Activated CD4-positive, CD25-positive, alpha-beta regulatory T cell (primary cell): ENCODE data around the gene DOCK2.
"Not testable (repeated sequence)": the region's sequence is repeated elsewhere in the genome, so short reads cannot be mapped to it uniquely, and the experiment has no call there.

Experiments
- DNase-seq, 4 experiments: peaks; one replicate each; lab custom pipeline; 2025; lab: John Stamatoyannopoulos, UW

The DOCK2 gene

DNA sequence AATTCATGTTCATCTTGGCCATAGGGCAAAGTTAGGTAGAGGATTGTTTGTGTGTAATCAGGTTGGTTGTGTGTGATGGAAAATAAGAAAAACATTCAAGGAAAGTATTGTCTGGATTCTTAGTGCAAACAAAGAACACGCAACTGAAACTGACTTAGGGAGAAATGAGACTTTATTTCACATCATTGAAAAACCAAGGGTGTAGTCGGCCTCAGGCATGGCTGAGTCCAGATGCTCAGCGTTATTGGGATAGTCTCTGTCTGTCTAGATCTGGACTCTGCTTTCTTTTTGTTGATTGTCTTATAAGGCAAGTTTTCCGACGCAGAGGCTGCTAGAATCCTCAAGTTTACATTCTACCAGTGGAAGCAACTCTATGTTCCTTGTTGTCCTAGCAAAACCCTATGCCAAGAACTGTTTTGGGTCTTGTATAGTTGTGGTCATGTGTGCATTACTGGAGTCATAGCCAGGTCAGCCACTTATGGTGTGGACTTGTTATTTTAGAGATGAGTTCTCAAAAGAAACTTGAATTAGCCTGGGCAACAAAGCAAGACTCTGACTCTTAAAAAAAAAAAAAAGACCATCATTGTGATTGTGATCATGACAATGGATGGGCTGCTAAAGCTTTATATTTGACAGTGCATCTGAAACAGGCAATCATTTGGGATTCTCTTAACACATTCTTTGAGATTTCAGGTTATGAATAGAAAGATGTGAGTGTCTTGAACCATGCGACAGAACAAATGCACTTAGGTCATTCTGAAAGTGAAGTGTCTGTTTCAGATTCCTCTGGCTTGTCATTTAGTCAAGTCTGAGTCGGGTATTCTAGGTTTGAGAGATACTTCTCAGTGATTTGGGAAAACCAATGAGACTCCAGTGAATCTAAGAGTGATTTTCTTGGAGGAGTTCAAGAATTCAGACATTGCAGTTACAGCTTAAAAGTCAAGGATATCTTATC, 82.6 kb downstream of the DOCK2 start:
- no peak for DNase-seq

DNA sequence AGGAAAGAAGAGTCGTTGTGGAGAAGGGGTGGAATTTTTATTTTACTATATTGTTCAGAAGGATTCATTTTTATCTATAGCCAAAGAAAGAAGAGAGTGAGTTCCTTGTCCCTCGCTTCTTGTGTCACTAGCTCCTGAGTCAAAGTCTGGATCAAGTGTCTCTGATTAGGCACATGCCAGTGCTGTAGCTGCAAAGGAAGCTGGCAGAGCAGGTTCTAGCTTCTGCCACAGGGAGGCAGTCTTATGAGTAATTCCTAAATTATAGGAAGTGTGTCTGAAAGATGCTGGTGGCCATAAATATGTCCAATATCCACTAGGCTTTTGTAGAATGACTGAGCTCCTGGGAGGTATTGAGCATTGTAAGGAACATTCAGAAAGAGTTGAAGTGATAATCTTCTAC, 84.7 kb downstream of the DOCK2 start:
- DNase-seq: no peak

DNA sequence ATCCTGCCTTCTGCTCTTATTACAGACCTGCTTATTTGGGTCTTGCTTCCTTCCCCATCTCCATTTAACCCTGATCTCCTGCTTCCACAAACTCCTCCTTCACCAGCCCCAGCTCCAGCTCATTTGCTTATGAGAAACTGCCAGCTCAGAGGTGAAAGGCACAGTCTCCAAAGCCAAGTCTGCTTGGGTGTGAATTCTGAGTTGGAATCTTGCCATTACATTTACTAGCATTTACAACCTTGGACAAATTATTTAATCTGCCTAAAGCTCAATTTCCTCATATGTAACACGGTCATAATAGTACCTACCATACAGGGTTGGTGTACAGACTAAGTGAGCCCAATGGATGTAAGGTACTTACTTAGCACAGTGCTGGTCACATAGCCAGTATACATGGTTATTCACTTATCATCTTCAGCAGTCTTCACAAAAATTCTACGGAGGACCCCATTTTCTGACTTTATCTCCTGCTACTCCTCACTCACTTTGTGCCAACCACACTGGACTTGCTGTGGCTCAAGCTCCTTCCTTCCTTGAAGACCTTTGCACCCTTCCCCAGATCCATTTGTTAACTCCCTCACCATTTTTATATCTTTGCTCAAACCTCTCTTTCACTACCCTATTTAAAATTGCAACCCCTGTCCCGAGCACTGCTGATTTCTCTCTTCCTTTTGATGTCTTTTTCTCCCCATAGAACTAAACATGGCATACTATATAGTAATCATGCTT, 86.2 kb downstream of the DOCK2 start:
- no peak for DNase-seq

DNA sequence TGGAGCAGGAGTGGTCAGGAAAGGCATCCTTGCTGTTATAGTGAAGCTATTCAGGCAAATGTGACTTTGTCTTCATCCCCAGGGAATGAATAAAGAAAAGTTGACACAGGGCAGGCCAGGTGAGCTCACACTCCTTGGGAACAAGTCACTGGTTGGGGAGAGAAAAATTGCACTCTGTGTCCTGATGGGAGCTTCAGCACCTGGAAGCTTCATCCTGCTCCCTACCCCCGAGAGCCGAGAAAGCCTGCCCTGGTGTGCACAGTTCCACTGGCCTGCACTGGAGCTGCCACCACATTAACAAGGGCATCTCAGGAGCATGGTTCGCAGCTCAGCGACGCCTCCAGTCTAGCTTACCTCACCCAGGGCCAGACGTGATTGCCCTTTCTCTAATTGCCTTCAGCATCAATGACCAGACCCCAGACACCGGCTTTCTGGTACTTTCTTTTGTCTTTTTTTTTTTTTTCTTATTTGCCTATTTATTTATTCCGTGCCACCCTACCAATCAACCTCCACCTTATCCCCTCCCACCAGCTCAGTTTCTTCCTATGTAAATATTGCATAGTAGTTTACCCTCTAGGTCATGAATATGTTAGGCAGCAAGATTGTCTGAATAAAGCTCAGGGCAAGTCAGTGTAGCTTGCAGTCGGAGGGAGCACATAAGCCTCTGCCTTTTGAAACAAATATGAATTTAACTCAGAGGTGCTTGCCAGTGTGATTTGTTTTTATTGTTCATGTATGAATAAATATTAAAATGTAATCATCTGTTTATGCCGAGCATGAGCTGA, 87.4 kb downstream of the DOCK2 start:
- no peak for DNase-seq

DNA sequence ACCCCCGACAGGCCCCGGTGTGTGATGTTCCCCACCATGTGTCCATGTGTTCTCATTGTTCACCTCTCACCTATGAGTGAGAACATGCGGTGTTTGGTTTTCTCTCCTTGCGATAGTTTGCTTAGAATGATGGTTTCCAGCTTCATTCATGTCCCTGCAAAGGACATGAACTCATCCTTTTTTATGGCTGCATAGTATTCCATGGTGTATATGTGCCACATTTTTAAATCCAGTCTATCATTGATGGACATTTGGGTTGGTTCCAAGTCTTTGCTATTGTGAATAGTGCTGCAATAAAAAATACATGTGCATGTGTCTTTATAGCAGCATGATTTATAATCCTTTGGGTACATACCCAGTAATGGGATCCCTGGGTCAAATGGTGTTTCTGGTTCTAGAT, 88.6 kb downstream of the DOCK2 start:
- DNase-seq: not testable (repeated sequence)

DNA sequence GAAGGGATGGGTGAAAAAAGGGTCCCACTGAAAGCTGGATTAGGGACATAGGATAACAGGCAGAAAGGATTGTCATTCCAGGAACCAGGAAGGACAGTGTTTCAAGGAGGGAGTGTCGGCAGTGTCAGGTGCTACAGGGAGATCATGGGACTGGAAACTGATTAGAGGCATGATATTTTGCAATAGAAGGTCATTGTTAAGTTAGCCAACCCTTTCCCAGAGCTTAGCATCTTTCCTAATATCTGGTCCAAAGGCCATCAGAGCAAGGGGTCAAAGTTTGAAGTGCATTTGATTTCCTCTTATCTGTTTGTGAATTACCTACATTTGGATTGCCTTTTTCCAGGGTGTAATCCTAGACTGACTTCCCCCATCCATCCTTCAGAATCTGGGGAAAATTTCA, 91.3 kb downstream of the DOCK2 start:
- no peak for DNase-seq

DNA sequence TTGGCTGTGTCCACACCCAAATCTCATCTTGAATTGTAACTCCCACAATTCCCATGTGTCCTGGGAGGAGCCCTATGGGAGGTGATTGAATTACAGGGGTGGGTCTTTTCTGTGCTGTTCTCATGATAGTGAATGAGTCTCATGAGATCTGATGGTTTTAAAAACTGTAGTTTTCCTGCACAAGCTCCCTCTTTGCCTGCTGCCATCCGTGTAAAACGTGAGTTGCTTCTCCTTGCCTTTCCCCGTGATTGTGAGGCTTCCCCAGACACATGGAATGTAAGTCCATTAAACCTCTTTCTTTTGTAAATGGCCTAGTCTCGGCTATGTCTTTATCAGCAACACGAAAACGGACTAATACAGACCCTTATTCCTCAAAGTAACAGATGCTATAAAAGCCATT, 94.1 kb downstream of the DOCK2 start:
- no peak for DNase-seq

DNA sequence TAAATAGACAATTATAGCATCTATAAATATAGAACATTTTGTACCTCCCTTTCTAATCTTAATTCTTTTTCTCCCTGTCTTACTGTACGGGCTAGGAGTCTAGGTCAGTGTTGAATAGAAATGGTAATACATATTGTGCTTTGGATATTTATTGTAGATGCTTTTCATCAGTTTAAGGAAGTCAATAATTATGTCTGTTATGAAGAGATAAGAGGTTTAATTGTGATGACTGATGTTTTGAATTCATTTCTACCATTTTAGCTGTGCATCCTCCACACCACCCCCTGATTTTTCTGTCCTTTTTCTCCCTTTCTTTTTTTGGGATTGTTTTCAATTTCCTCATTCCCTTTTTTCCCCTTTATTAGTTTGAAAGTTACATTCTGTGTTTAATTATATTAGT, 95.8 kb downstream of the DOCK2 start:
- no peak for DNase-seq

DNA sequence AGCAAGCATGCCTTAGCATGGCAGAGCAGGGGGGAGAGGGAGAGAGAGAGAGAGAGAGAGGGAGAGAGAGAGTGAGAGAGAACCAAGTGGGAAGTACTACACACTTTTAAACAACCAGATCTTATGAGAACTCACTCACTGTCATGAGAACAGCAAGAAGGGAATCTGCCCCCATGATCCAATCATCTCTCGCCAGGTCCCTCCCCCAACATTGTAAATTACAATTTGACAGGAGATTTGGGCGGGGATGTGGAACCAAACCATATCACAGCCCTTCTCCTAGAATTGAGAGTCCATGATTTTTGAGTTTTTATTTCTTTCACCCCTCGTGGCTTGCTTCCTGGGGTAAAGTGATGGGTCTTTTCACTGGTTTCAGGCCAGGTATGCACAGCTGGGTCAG, 98.8 kb downstream of the DOCK2 start:
- no peak for DNase-seq

DNA sequence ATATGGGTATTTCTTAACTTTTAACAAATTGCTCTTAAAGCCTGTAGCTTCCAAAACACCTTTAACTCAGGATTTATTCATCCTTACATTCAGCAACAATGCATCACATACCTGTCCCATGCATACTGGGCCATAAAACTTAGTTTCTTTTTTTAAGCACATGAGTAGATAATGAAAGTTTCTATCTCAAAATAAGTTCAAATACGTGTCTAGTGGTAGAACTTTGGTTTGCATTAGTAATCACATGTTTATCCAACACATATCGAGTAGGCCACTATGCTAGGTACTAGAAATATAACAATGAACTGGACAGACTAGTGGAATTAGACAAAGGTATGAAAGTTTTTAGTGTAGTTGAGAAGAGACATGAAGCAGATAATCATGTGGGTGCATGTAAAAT, 99.6 kb downstream of the DOCK2 start:
- DNase-seq: no peak

DNA sequence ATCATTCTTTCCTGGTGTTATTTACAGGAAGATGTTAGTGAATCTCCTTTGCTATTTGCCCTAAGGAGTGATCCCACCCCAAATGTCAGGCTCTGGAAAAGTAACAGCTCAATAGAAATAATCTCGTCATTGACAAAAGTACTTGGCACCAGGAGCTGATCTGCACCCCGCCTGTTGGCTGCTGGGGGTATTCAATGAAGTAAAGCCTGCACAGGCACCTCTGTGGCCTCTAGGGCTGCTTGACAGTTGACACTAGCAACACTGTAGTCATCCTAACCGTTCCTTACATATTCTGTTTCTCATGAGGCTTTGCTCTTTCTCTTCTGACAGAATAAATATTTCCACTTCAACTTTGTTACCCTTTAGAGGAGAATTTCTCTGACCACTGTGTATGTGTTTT, 103.4 kb downstream of the DOCK2 start:
- no peak for DNase-seq

DNA sequence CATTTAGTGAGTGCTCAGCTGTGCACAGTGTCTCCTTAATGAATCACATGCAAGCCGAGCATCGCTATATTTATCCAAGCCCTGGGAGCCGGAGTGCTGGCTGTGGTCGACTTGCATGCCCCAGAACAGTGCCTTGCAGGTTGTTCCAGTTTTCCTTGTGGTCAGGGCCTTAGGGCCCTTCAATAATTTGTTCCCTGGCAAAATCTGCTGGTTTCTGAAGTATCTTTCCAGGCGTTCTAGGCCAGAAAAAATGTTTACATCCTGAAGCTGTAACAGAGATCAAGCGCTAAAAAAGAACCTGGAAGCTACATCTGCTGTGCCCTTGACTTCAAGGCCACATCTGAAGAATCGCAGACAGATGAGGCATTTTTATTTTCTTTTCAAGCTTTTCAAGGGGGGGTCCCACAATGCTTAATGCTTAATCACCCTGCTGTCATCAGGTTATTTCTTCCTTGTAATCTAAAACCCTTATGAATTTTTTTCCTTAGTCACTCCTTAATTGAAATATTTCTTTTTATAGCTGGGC, 105.8 kb downstream of the DOCK2 start:
- no peak for DNase-seq

DNA sequence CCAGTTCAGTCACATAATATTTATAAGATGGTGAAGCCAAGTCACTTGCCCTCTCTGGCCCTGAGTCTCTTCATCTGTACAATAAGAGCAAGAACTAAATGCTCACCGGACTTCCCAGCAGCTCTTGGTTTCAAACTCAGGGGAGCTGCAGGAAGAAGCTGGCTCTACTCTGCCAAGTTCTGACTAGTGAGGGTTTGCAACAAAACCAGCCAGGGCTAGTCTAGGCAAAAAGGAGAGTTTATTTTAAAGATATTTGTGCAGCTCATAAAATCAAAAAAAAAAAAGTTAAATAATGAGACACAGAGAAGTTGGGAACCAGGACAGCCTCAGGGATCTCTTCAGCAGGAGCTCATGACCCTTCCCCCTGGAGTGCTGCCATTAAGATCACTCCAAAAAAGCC, 107.3 kb downstream of the DOCK2 start:
- DNase-seq: no peak

DNA sequence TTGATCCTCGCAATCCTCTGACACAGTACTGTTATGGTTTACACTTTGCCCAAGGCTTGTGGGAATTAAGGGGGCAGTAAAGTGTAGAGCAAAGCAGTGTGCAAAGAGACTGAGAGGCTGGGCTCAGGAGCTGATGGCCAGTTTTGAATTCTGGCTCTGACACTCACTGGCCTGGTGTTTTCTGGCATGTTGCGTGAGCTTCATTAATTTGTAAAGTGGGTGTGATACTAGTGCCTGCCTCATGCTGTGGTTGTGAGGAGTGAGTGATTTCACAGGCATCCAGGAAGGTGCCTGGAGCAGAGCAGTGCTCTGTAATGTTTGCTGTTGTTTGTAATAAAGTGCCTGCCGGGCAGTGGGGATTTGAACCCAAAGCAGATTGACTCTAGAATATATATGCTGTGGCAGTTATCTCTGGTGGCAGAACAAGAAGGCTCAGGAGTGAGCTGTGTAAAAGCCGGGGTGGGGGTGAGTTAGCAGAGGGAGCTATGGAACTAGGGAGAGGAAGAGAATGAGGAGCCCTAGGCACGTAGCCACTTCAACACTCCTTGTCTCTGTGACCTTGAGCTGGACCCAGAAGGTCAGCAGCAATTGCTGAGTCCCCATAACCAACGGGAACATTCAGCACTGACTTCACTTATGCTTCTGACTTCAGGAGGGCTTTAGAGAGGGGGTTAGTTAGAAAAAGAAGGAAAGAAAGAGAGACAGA, 108.5 kb downstream of the DOCK2 start:
- no peak for DNase-seq

DNA sequence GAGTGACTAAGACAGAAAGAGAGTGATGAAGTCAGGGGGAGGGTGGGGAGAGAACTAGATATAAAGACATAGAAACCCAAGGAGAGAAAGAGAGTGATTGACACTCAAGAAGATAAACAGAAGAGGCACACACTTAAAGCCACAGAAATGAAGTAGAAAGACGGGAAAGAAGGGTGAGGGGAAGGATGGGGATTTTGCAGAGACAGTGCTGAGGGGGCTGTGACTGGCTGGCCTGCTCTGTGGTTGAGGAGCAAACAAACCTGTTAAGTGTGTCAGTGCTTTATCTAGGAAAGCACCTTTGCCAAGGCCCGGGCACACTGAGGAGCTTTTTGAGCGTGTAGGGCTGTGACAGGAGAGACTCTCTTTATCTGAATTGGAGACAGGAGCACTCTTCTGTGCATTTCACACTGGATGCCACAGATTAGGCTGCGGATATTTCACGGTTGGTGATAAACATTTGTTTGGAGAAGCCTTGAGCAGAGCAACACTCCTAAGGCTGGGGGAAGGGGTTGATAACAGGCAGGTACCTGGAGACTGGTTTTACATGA, 109.1 kb downstream of the DOCK2 start:
- no peak for DNase-seq

DNA sequence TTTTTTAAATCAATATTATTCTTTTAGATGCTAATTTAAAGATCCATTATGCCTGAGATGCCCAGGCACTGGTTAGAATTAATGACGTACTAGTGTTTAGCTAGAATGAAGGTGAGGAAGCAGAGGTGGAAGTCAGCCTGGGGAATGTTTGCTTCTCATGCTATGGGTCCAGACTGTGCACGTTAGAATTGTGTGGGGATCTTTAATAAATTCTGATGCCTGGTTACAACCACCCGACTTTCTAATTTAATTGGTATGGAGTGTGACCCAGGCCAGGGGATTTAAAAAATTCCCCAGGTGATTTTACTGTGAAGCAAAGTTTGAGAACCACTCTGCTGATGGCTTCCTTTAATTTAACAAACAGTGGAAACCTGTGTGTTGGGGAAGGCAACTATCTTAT, 111.1 kb downstream of the DOCK2 start:
- DNase-seq: no peak

DNA sequence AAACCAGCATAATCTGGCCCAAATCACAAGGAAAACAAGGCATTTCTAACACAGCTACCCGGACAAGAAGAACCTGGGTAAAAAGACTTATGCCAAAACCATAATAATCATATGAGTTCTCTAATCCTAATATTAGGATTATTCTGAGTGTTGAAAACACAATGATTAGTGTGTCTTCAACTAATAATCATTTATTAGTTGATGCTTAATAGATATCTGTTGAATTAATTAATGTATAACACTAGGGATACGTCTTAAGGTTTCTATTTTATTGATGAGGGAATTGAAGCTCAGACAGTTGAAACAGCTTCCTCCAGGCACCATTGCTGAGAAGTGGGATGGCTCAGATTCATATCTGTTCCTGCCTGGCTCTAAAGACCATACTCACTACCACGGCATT, 112.2 kb downstream of the DOCK2 start:
- no peak for DNase-seq

DNA sequence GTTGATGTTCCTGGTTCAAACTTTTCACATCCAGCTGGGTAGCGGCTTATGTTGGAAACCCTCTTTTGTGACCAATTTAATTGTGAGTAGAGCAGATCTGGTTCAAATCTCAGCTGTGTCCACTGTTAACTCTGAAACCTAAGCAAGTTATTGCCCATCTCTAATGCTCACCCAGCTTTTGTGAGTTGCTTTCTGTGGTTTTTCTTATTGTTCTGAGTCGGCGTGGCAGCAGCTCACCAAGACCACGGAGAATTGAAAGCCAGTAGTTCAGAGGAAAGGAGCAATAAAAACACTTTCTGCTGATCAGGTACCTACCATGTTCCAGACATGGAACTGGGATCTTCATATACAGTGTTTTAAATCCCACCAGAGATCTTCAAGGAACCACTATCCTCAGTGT, 114.4 kb downstream of the DOCK2 start:
- no peak for DNase-seq

DNA sequence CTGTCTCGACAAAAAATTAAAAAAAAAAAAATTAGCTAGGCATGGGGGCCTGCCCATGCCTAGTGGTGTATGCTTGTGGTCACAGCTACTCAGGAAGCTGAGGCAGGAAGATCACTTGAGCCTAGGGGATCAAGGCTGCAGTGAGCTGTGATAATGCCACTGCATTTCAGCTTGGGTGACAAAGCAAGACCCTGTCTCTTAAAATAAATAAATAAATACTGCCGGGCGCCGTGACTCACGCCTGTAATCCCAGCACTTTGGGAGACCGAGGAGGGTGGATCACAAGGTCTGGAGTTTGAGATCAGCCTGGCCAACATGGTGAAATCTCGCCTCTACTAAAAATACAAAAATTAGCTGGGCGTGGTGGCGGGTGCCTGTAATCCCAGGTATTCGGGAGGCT, 115.5 kb downstream of the DOCK2 start:
- not testable (repeated sequence) for DNase-seq

DNA sequence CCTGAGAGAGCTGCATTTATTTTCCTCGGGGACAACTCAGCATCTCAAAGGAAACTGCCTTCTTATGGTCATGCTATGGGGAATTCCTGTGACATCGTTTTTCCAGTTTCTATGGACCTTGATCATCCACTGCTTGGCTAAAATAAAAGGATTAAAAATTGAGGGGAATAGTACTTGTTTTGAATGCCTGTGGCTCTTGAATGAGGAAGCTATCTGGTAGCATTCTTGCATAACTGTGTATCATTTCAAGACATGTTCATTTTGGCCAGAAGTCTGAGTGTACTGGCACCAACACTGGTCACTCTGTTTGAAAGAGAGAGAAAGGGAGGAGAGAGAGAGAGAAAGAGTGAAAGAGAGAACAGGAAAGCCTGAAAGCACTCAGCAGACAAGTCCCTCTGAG, 116.7 kb downstream of the DOCK2 start:
- DNase-seq: no peak

DNA sequence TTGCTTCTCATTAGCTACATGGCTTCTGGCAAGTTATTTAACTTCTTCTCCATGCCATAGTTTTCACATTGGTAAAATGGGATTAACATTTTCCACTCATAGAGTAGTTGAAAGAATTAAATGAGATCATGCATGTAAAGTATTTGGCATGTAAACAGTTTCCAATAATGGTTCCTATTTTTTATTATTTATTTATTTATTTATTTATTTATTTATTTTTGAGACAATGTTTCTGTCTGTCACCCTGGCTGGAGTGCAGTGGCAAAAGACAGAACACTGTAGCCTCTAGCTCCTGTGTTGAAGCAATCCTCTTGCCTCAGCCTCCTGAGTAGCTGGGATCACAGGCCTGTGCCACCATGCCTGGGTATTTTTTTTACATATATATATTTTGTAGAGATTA, 117.7 kb downstream of the DOCK2 start:
- DNase-seq: no peak
